ENCODE data around the gene SBSN.

- TF ChIP-seq, protein P1, sequence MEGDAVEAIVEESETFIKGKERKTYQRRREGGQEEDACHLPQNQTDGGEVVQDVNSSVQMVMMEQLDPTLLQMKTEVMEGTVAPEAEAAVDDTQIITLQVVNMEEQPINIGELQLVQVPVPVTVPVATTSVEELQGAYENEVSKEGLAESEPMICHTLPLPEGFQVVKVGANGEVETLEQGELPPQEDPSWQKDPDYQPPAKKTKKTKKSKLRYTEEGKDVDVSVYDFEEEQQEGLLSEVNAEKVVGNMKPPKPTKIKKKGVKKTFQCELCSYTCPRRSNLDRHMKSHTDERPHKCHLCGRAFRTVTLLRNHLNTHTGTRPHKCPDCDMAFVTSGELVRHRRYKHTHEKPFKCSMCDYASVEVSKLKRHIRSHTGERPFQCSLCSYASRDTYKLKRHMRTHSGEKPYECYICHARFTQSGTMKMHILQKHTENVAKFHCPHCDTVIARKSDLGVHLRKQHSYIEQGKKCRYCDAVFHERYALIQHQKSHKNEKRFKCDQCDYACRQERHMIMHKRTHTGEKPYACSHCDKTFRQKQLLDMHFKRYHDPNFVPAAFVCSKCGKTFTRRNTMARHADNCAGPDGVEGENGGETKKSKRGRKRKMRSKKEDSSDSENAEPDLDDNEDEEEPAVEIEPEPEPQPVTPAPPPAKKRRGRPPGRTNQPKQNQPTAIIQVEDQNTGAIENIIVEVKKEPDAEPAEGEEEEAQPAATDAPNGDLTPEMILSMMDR (IDR thresholded peaks at IDR 0.05): no peak
- no peak for TF ChIP-seq EP300 (IDR thresholded peaks at IDR 0.05)
These were observed 15.1 kb downstream of the SBSN start for GRCh38 chr19:35512831-35513627.

Data from gastroesophageal sphincter (tissue), 3 donors.